Ectodermal cell (in vitro differentiated cells): Measurements from ENCODE around the gene WWOX.

ENCODE experiments used
- H3K27ac ChIP-seq: 2 replicates; pipeline ENCODE4 v1.7.0; 2013; ENCODE audit warnings: mild to moderate bottlenecking, low read depth, low read length; ENCODE audit not compliant: insufficient read depth, poor library complexity, severe bottlenecking
- H3K27me3 ChIP-seq: 2 replicates; pipeline ENCODE4 v1.7.0; 2013; ENCODE audit warnings: mild to moderate bottlenecking, low read length; ENCODE audit not compliant: insufficient read depth, control insufficient read depth, poor library complexity, severe bottlenecking
- H3K36me3 ChIP-seq: one replicate; pipeline ENCODE4 v1.7.0; 2013; ENCODE audit warnings: low read length; ENCODE audit not compliant: control insufficient read depth, insufficient read depth
- H3K4me1 ChIP-seq: one replicate; pipeline ENCODE4 v1.7.0; 2013; ENCODE audit warnings: low read length; ENCODE audit not compliant: control insufficient read depth, insufficient read depth
- H3K4me3 ChIP-seq: 2 replicates; pipeline ENCODE4 v1.7.0; 2013; ENCODE audit warnings: low read depth, low read length, control low read depth; ENCODE audit not compliant: insufficient read depth
- H3K9me3 ChIP-seq: 2 replicates; pipeline ENCODE4 v1.7.0; 2013; ENCODE audit warnings: mild to moderate bottlenecking, low read length, moderate library complexity; ENCODE audit not compliant: control insufficient read depth
- WGBS, 2 experiments: methylation state at CpG; one replicate each; pipeline ENCODE4 v1.1.7; 2013; ENCODE audit warnings: missing lambda C conversion rate in 2 of 2; 5-methylcytosine and 5-hydroxymethylcytosine counted together

WWOX gene

DNA sequence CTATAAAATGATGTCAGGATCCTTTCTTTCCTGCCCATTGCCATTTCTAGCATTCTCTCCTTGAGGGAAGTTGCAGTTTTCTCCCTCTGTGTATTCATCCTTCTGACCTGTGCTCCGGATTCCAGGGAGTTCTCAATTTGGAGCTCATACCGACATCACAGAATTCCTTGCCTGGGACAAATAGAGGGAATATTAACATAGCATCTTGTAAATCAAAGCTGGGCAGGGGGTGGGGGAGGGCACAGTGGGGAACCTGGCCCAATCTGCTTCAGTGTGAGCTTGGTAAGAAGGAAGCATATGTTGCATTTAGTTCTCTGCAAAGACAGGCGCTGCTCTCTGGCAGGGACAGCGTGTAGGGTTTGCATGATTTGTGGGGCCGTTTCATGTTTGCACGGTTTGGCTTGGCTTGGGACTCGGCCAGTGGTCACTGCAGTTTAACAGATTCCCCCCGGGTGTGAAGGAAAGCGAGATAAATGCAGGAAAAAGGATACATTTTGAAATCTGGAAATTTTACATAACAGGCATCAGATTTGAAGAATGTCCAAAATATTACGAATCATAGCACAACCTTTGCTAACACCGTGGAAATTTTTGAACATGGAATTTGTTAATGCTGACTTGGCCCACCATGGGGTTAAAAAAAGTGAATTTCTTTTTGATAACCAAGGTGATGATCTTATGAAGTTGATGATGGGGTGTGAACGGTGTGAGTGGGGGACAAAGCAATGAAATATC is 178.0 kb downstream of the WWOX start:
- Histone ChIP-seq H3K27me3 (no peaks in the 10 kb centered on the region), H3K4me1 (peaks cover 36% of the 10 kb centered on the region), H3K36me3 (no peaks in the 10 kb centered on the region), H3K27ac (peak overlapping the region; percentile 52), H3K4me3 (peak overlapping the region; percentile 4), H3K9me3 (no peaks in the 10 kb centered on the region)
- WGBS, 2 experiments: 35 to 39% methylated on average over 12 of the region's 12 CpGs

GRCh38 chr16:78278056-78278450 is 178.6 kb downstream of the WWOX start:
- H3K36me3 ChIP-seq: no peaks in the 10 kb centered on the region
- H3K27ac ChIP-seq: no peak overlapping the region
- no peaks in the 10 kb centered on the region for H3K27me3 ChIP-seq
- no peaks in the 10 kb centered on the region for H3K9me3 ChIP-seq
- 93 to 96% methylated on average over 3 of the region's 3 CpGs for WGBS, 2 experiments
- H3K4me3 ChIP-seq: no peak overlapping the region
- H3K4me1 ChIP-seq: peaks cover 36% of the 10 kb centered on the region

DNA sequence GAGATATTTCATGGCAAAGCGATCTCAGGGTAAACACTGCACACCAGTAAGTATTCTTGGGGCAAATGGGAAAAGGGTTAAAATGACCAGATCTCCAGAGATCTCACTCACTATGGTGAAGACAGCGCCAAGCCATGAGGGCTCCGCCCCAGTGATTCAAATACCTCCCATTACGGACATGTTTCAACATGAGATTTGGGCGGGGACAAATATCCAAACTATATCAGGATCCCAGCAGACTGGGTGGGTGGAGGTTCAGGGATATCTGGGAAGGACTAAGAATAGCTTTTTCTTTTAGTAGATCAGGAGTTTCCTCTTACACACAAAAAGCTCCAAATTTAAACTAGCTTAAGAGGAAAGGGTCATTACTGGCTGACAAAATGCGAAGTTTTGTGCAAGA is 181.7 kb downstream of the WWOX start:
- Histone ChIP-seq H3K36me3 (no peaks in the 10 kb centered on the region), H3K4me3 (no peak overlapping the region), H3K27ac (no peak overlapping the region), H3K9me3 (no peaks in the 10 kb centered on the region), H3K27me3 (no peaks in the 10 kb centered on the region), H3K4me1 (peaks cover 36% of the 10 kb centered on the region)
- 81 to 85% methylated on average over 6 of the region's 6 CpGs for WGBS, 2 experiments

- Histone ChIP-seq H3K4me1 (peaks cover 26% of the 10 kb centered on the region), H3K27ac (no peak overlapping the region), H3K4me3 (no peak overlapping the region), H3K36me3 (no peaks in the 10 kb centered on the region), H3K27me3 (no peaks in the 10 kb centered on the region), H3K9me3 (no peaks in the 10 kb centered on the region)
- 90 to 96% methylated on average over 10 of the region's 11 CpGs for WGBS, 2 experiments
Measured at GRCh38 chr16:78283548-78284251, 184.2 kb downstream of the WWOX start.

GRCh38 chr16:78284326-78284725 is 184.9 kb downstream of the WWOX start:
- H3K9me3 ChIP-seq: no peaks in the 10 kb centered on the region
- peaks cover 27% of the 10 kb centered on the region for H3K4me1 ChIP-seq

DNA sequence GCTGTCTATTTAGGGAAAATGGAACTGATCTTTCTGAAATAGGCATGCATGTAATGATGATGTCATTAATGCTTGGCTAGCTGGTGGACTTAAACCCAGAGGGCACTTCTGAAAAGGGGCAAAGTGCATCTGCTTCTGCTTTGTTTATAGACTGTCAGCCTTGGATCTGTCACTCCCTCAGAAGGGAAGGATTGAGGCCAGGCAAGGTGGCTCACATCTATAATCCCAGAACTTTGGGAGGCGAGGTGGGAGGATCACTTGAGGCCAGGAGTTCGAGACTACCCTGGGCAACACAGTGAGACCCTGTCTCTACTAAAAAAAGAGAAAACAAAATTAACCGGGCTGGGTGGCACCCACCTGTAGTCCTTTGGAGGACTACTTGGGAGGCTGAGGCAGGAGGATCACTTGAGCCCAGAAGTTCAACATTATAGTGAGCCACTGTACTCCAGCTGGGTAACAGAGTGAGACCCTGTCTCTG is 185.5 kb downstream of the WWOX start:
- Histone ChIP-seq H3K27ac (no peak overlapping the region), H3K27me3 (no peaks in the 10 kb centered on the region), H3K9me3 (no peaks in the 10 kb centered on the region), H3K4me3 (no peak overlapping the region), H3K4me1 (peaks cover 31% of the 10 kb centered on the region), H3K36me3 (no peaks in the 10 kb centered on the region)
- 95 to 96% methylated on average over 3 of the region's 3 CpGs for WGBS, 2 experiments

More at GRCh38 chr16:78284326-78284725, 184.9 kb downstream of the WWOX start:
- no peaks in the 10 kb centered on the region for H3K36me3 ChIP-seq
- H3K27me3 ChIP-seq: no peaks in the 10 kb centered on the region
- WGBS, 2 experiments: 100% methylated on average over 1 of the region's 1 CpG; no CpG with 5 or more reads in 1 of the 2 experiments
- no peak overlapping the region for H3K4me3 ChIP-seq
- H3K27ac ChIP-seq: no peak overlapping the region

DNA sequence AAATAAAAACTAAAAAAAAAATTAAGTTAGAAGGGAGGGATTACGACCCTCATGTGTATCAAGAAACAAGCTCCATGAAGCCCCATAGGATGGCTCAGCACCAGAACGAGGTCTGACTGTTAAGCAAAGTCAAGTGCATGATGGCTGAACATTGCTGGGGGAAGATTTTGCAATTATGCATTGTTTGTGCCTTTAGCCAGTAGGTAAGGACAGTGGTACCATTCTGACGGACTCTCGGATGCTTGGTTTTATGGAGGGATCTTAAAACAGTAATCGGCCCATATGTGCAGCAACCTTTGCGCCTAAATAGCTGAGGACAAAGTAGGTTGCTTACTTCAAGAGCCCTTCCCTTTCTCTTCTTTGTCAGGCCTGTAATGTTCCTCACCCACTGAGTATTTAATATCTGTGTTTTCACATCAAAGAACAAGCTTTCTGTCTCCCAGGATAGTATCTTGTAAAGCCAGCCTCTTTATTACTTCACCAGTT is 186.0 kb downstream of the WWOX start:
- H3K4me3 ChIP-seq: no peak overlapping the region
- peaks cover 33% of the 10 kb centered on the region for H3K4me1 ChIP-seq
- H3K27ac ChIP-seq: no peak overlapping the region
- 86 to 88% methylated on average over 6 of the region's 6 CpGs for WGBS, 2 experiments
- no peaks in the 10 kb centered on the region for H3K9me3 ChIP-seq
- H3K27me3 ChIP-seq: no peaks in the 10 kb centered on the region
- no peaks in the 10 kb centered on the region for H3K36me3 ChIP-seq

DNA sequence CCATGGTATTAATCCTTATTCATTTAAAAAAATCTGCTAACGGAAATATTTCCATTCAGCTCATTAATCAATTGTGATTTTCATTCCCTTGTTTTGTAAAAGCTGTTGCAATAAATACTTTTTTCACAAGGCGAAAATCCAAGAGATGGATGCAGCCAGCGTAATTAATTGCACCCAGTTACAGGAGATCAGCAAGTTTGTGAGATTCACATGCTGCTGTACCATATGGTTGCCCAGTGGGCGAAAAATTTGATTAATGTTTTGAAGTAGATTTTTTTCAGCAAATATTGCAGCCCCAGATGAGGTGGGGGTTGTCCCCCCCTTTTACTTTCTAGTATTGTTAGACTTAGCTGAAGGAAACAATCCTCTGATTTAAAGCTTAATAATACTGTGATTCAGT is 186.6 kb downstream of the WWOX start:
- Histone ChIP-seq H3K4me1 (peaks cover 33% of the 10 kb centered on the region), H3K9me3 (no peaks in the 10 kb centered on the region), H3K4me3 (no peak overlapping the region), H3K36me3 (no peaks in the 10 kb centered on the region), H3K27ac (no peak overlapping the region), H3K27me3 (no peaks in the 10 kb centered on the region)
- 95 to 98% methylated on average over 4 of the region's 4 CpGs for WGBS, 2 experiments

- Histone ChIP-seq H3K4me1 (peaks cover 39% of the 10 kb centered on the region), H3K9me3 (no peaks in the 10 kb centered on the region), H3K36me3 (no peaks in the 10 kb centered on the region), H3K4me3 (no peak overlapping the region), H3K27ac (no peak overlapping the region), H3K27me3 (no peaks in the 10 kb centered on the region)
- 91 to 92% methylated on average over 9 of the region's 9 CpGs for WGBS, 2 experiments
Measured at GRCh38 chr16:78288888-78289287, 189.4 kb downstream of the WWOX start.

DNA sequence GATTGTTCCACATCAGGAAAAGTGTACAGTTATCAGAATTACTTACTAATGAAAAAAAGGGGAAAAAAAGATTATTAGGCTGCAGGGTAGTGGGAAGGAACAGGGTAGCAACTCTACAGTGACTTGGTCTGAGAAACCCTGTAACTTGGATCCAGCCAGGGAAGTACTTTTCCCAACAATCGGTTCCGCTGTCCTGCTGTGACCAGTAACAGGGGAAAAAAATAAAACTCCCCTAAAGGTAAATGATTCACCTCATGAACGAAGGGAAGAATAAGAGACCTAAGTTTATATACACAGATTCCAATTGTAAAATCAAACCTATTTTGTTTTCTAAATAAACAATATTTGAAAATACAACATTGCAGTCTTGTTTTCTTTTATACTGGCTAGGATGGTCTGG is 189.9 kb downstream of the WWOX start:
- WGBS, 2 experiments: 47 to 55% methylated on average over 3 of the region's 3 CpGs
- no peaks in the 10 kb centered on the region for H3K27me3 ChIP-seq
- no peak overlapping the region for H3K4me3 ChIP-seq
- H3K36me3 ChIP-seq: no peaks in the 10 kb centered on the region
- peaks cover 39% of the 10 kb centered on the region for H3K4me1 ChIP-seq
- no peak overlapping the region for H3K27ac ChIP-seq
- H3K9me3 ChIP-seq: no peaks in the 10 kb centered on the region
